HG02970 (cell line): ENCODE results near the gene PPWD1.
"Not testable (repeated sequence)": the region's sequence is repeated elsewhere in the genome, so short reads cannot be mapped to it uniquely, and the experiment has no call there.

Source experiments
- ATAC-seq: cut with Tn5 transposase; IDR thresholded peaks from one replicate; pipeline ENCODE4 v1.9.1; 2021; ENCODE audit warnings: mild to moderate bottlenecking, moderate library complexity, moderate number of reproducible peaks; ENCODE audit not compliant: unreplicated experiment, low FRiP score

PPWD1 gene

DNA sequence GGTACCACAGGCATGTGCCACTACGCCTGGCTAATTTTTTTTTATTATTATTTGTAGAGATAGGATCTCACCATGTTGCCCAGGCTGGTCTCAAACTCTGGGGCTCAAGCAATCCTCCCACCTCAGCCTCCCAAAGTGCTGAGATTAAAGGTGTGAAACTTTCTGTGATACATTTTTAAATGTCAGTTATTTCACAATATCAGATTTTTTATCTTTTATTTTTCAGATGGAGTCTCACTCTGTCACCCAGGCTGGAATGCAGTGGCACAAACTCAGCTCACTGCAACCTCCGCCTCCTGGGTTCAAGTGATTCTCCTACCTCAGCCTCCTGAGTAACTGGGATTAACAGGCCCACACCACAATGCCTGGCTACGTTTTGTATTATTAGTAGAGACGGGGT is 58.9 kb downstream of the PPWD1 start:
- not testable (repeated sequence) for ATAC-seq

GRCh38 chr5:65623482-65623881 is 60.4 kb downstream of the PPWD1 start:
- ATAC-seq = no peak

GRCh38 chr5:65624025-65624570 is 61.0 kb downstream of the PPWD1 start, which contains the start of gene TRIM23:
TSS of gene TRIM23 (minus strand) at chr5:65624333. CDS start at chr5:65624274, 59 bp downstream.
- ATAC-seq = peak; percentile 92

- ATAC-seq = peak; percentile 79
Observed at GRCh38 chr5:65624571-65625555, 61.8 kb downstream of the PPWD1 start, which contains the start of the genes SHLD3 and TRAPPC13. TSS of gene SHLD3 (plus strand) at chr5:65625027. CDS start at chr5:65629588, 4,561 bp downstream. TSS of gene TRAPPC13 (plus strand) at chr5:65625027. CDS start at chr5:65625061, 34 bp downstream.

GRCh38 chr5:65625743-65626142 is 62.6 kb downstream of the PPWD1 start:
- ATAC-seq = no peak

- ATAC-seq = no peak
Observed at GRCh38 chr5:65630981-65631380, 67.9 kb downstream of the PPWD1 start.
